Transverse colon (tissue), 4 donors: Measurements from ENCODE around the gene ADD1. TPM values are rescaled to one million over a fixed set of nuclear protein-coding genes. Genes with fewer than 3 reads are reported as not detected.

Experiments used
- DNase-seq: peaks from one replicate; pipeline ENCODE4 v3.0.0-alpha.2; 2019
- H3K27ac ChIP-seq, 4 donors: fragments of 200-600 bp; sonication (generic); 2 replicates each; pipeline ENCODE4 v1.5.1; 2016 to 2018; ENCODE audit warnings: inconsistent platforms in 4 of 4
- H3K27me3 ChIP-seq: fragments of 200-600 bp; sonication (generic); 2 replicates; pipeline ENCODE4 v1.5.1; 2017; ENCODE audit warnings: inconsistent platforms
- H3K36me3 ChIP-seq, 4 donors: fragments of 200-600 bp; sonication (generic); 2 replicates each; pipeline ENCODE4 v1.5.1; 2017 to 2019; ENCODE audit warnings: inconsistent platforms in 4 of 4
- H3K4me1 ChIP-seq, 4 donors: fragments of 200-600 bp; sonication (generic); 2 replicates each; pipeline ENCODE4 v1.5.1; 2017 to 2020; ENCODE audit warnings: inconsistent platforms in 4 of 4
- H3K4me3 ChIP-seq, 4 donors: fragments of 200-600 bp; sonication (generic); 1 replicate in 1 of 4; 2 replicates in 3 of 4; pipeline versions ENCODE4 v1.5.1 to v1.6.1; 2017 to 2019; ENCODE audit warnings: inconsistent platforms in 4 of 4
- H3K9me3 ChIP-seq, 2 donors: fragments of 200-600 bp; sonication (generic); 2 replicates each; pipeline ENCODE4 v1.5.1; 2017 to 2019; ENCODE audit warnings: inconsistent platforms in 2 of 2
- EP300 ChIP-seq: sonication (generic); formaldehyde crosslinking; IDR thresholded peaks from one replicate; pipeline ENCODE4 v1.6.1; 2017; ENCODE audit warnings: antibody characterized with exemption, low read depth
- POLR2A ChIP-seq: fragments of 450-650 bp; IDR thresholded peaks from one replicate; pipeline ENCODE4 v1.6.1; 2016; ENCODE audit warnings: antibody characterized with exemption, mild to moderate bottlenecking, moderate library complexity
- POLR2AphosphoS5 ChIP-seq, 3 donors: sonication (generic); formaldehyde crosslinking; IDR thresholded peaks; one replicate each; pipeline ENCODE4 v1.6.1; 2016; ENCODE audit warnings: antibody characterized with exemption in 3 of 3
- WGBS, 2 donors: methylation state at CpG; one replicate each; pipeline ENCODE4 v1.1.5; 2018; ENCODE audit warnings: low coverage in 1 of 2; 5-methylcytosine and 5-hydroxymethylcytosine counted together
- in situ Hi-C, 4 donors: fragments of 200-750 bp; cut with MboI; loops; one replicate each; pipeline versions ENCODE4 v1.15.0 to v1.15.1; 2017; ENCODE audit warnings: low sequenced_read_pairs in 3 of 4, low pct_ligation_motif_present in 1 of 4, low pct_unique_long_range_greater_than_20kb in 1 of 4
- intact Hi-C: fragments of 100-400 bp; cut with DNase I; formaldehyde crosslinking; loops from one replicate; pipeline ENCODE4 v1.15.1; 2023; ENCODE audit warnings: low total_unique reads
- total RNA-seq, 4 donors: library from RNA; depleted of rRNA; stranded (reverse); fragments of >200 nt; gene quantifications; one replicate each; pipeline ENCODE4 v1.1.0, GENCODE V29; 2016
- TF ChIP-seq, protein P1 (sequence below), 5 experiments: fragments of 200-600 bp in 3 of 5; fragments of 450-650 bp in 2 of 5; sonication (generic) in 3 of 5; IDR thresholded peaks; 1 replicate in 2 of 5; 2 replicates in 3 of 5; pipeline ENCODE4 v1.5.1; 2016 to 2017; ENCODE audit warnings: antibody characterized with exemption in 5 of 5, inconsistent platforms in 3 of 5, mild to moderate bottlenecking in 2 of 5, moderate library complexity in 1 of 5

ADD1 gene
- total RNA-seq, 4 donors from 2014 or later = 218 to 392 (median 299) TPM

GRCh38 chr4:2948895-2949781 lies 105.5 kb downstream of the ADD1 start:
- 70 to 92% methylated on average over 2 to 14 of the region's 14 CpGs for WGBS, 2 donors
- no peak overlapping the region for H3K27ac ChIP-seq
- TF ChIP-seq EP300 (no peak), POLR2A (no peak)
- TF ChIP-seq, protein P1, sequence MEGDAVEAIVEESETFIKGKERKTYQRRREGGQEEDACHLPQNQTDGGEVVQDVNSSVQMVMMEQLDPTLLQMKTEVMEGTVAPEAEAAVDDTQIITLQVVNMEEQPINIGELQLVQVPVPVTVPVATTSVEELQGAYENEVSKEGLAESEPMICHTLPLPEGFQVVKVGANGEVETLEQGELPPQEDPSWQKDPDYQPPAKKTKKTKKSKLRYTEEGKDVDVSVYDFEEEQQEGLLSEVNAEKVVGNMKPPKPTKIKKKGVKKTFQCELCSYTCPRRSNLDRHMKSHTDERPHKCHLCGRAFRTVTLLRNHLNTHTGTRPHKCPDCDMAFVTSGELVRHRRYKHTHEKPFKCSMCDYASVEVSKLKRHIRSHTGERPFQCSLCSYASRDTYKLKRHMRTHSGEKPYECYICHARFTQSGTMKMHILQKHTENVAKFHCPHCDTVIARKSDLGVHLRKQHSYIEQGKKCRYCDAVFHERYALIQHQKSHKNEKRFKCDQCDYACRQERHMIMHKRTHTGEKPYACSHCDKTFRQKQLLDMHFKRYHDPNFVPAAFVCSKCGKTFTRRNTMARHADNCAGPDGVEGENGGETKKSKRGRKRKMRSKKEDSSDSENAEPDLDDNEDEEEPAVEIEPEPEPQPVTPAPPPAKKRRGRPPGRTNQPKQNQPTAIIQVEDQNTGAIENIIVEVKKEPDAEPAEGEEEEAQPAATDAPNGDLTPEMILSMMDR (IDR thresholded peaks at IDR 0.05) = peak in 3 of 5 experiments; percentile 9 to 34 (median 26)
- intact Hi-C loops = no loop called here
- H3K27me3 ChIP-seq = no peaks in the 10 kb centered on the region
- peaks cover 0 to 66% (median 33%) of the 10 kb centered on the region in 4 donors for H3K36me3 ChIP-seq
- H3K9me3 ChIP-seq = no peaks in the 10 kb centered on the region
- no peak for DNase-seq
- in situ Hi-C loops = loop anchor here in 3 of 4 donors (10.0 to 25.0 kb wide), 2 partner anchors 184 to 187 kb away; partner anchors contain the start of gene TNIP2 (in 2 of the 3)
- no peaks in the 10 kb centered on the region for H3K4me1 ChIP-seq
- H3K4me3 ChIP-seq = no peak overlapping the region

GRCh38 chr4:2949782-2950125 lies 106.1 kb downstream of the ADD1 start:
- 94 to 95% methylated on average over 4 to 11 of the region's 11 CpGs for WGBS, 2 donors
- H3K36me3 ChIP-seq = peaks cover 0 to 67% (median 32%) of the 10 kb centered on the region in 4 donors
- DNase-seq = no peak
- TF ChIP-seq, protein P1 (IDR thresholded peaks at IDR 0.05) = no peak
- TF ChIP-seq POLR2AphosphoS5 (IDR thresholded peaks at IDR 0.05) = no peak
- TF ChIP-seq EP300 = no peak
- no peak for TF ChIP-seq POLR2A
- intact Hi-C loops = no loop called here
- no peak overlapping the region for H3K27ac ChIP-seq
- no peaks in the 10 kb centered on the region for H3K9me3 ChIP-seq
- H3K4me1 ChIP-seq = no peaks in the 10 kb centered on the region
- no peak overlapping the region for H3K4me3 ChIP-seq
- H3K27me3 ChIP-seq = no peaks in the 10 kb centered on the region
- in situ Hi-C loops = loop anchor here (10.0 to 25.0 kb wide), 2 partner anchors 185 to 187 kb away; partner anchors contain the start of gene TNIP2 (in 2 of the 4)

DNA sequence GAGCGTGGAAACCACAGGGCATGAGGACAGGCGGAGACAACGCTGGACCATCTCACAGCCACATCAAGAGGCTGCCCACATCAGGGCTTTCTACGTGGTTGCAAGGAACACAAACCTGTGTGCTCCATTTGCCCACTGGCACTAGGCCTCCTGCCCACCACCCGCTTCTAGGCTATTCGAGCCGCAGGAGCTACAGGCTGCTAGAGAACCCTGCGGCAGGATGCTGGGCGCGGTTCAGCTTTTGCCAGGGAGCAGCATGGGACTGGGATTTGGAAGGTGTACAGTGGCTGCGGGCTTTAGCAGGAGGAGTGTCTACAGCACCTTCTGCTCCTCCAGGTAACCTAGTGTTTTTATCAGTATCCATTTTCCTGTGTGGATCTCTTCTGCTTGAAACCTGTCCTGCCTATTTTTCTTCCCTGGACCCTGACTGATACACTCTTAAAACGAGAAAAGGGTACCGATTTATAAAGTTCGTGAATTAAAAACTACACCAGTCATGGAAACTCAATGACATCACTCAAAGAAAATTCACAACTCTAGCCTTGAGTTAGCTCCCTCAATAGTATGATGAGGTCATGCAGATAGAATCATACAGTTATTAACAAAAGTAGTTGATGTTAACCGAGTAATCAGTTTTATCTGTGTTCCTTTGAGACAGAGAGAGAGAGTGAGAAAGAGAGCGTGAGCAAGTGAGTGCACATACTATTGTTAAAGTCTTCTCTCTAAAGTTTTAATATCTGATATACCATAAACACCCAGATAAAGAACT lies 106.8 kb downstream of the ADD1 start:
- Histone ChIP-seq H3K4me3 (no peak overlapping the region), H3K9me3 (no peaks in the 10 kb centered on the region), H3K27me3 (no peaks in the 10 kb centered on the region), H3K36me3 (peaks cover 0 to 66% (median 30%) of the 10 kb centered on the region in 4 donors), H3K27ac (no peak overlapping the region), H3K4me1 (no peaks in the 10 kb centered on the region)
- intact Hi-C loops = no loop called here
- in situ Hi-C loops = loop anchor here in 1 of 4 donors (10.0 kb wide), 1 partner anchor 186 kb away; no protein-coding TSS in a partner anchor
- TF ChIP-seq POLR2AphosphoS5 (IDR thresholded peaks at IDR 0.05) (no peak), POLR2A (no peak), EP300 (no peak)
- TF ChIP-seq, protein P1 (IDR thresholded peaks at IDR 0.05) = no peak
- 91 to 96% methylated on average over 9 to 16 of the region's 16 CpGs for WGBS, 2 donors
- no peak for DNase-seq

GRCh38 chr4:2953496-2953895 lies 109.9 kb downstream of the ADD1 start:
- intact Hi-C loops (no loop called here), in situ Hi-C loops (loop anchor here in 1 of 4 donors (10.0 kb wide), 1 partner anchor 189 kb away; no protein-coding TSS in a partner anchor)
- Histone ChIP-seq H3K4me3 (no peak overlapping the region), H3K9me3 (no peaks in the 10 kb centered on the region), H3K36me3 (peaks cover 0 to 56% (median 31%) of the 10 kb centered on the region in 4 donors), H3K4me1 (no peaks in the 10 kb centered on the region), H3K27ac (no peak overlapping the region), H3K27me3 (no peaks in the 10 kb centered on the region)
- no peak for TF ChIP-seq EP300
- no peak for TF ChIP-seq POLR2AphosphoS5 (IDR thresholded peaks at IDR 0.05)
- TF ChIP-seq POLR2A = no peak
- TF ChIP-seq, protein P1 (IDR thresholded peaks at IDR 0.05) = no peak
- WGBS, 2 donors = 86% methylated on average over 6 of the region's 6 CpGs; no CpG with 5 or more reads in 1 of the 2 donors
- DNase-seq = no peak
